GM18909 (cell line): ENCODE data around the gene AHRR.
A peak's percentile ranks its signal among the peaks of the same experiment; 100 is the strongest.
"Not testable (repeated sequence)": the region's sequence is repeated elsewhere in the genome, so short reads cannot be mapped to it uniquely, and the experiment has no call there.

Source experiments
- ATAC-seq: cut with Tn5 transposase; IDR thresholded peaks from one replicate; pipeline ENCODE4 v1.9.1; 2021; ENCODE audit warnings: mild to moderate bottlenecking; ENCODE audit not compliant: unreplicated experiment, poor library complexity

The AHRR gene

DNA sequence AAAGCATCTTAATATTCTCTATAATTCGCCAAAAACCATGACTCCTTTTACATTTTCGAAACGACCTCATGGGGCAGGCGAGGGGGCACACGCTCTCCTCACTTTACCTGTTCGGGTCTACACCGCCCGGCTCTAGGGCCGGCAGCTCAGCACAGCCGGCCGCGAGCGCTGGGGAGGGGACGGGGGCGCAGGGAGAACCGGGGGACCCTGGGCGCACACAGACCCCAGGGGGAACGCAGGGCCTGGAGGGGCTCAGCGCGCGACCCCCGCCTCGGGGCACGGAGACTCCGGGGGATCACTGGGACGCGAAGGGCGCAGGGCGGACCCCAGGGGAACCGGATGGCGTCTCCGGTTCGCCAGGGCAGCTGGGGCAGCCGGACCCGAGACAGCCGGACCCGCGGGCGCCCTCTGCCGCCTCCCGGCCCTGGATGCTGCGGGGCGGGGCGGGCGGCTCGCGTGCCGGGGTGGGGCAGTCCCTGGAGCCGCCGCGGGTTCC, at the start of gene AHRR:
TSS of gene AHRR (plus strand) at position 485 of the 496 bp plus-strand sequence. CDS start 22,189 bp downstream, outside the sequence.
- ATAC-seq = peak; percentile 42

DNA sequence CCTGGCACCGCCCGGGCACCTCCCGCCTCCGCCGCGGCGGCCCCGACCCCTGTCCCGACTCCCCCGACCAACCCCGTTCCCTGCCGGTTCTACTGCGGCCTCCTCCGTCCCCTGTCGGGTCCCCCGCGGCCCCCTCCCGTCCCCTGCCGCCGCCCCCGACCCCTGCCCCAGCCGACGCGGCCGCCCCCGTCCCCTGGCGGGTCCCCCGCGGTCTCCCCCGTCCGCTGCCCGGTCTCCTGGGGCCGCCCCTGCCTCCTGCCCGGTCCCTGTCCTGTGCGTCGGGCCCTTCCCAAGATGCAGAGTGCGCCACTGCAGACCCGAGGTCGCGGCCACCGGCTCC, 49.7 kb upstream of the AHRR start:
- ATAC-seq = peak; percentile 21

DNA sequence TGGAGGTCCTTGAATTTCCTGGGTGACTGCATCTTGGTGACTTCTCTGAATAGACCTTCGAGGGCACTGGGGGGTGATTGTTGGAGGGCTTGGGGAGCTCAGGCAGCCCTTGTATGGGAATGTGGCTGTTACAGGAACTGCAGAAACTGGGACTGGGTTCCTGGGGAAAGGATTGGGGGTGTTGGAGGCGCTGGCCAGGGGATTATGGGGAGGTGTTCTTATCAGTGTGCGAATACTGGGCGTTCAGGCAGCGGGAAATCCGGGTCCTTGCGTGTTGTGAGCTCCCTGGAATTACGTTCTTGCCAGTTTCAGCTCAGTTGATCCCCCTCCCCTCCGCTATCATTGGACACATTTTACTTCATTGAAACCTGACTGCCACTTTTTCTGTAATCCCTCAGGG, 48.4 kb upstream of the AHRR start:
- not testable (repeated sequence) for ATAC-seq

DNA sequence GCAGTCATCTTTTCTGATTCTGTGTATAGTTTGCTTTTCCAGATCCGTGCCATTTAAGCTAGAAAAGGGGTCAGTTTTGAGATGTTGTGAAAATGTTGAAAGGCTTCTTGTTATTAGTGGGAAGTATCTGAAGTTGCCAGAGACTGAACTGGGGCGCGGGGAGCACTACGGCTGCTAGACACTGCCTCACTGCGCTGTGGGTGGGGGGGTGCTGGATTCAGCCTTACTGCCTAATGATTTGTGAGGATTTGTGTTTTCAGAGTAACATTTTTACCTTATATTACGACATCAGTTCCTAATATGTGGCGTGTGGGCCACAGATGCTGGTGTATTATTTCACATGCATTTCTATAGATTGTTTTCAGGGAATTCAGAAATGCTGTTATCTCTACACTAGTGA, 48.0 kb upstream of the AHRR start:
- ATAC-seq = not testable (repeated sequence)

DNA sequence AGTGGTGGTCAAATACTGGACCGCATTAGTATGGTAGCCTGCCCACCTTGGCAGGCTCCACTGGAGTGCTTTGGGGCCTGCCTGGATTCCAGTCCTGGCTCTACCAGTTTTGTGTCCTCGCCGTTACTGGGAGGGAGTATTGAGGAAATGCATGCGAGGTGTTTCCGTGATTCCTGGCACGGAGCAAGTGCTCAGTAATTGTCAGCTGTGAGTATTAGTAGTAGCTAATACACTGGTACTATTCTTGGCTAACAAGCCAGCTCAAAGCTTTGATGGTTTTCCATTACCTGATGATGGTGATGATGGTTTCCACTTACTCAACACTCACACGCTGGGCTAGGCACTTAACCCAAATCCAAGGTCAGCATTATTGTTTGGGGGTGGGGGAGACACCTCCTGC, 47.2 kb upstream of the AHRR start:
- not testable (repeated sequence) for ATAC-seq

DNA sequence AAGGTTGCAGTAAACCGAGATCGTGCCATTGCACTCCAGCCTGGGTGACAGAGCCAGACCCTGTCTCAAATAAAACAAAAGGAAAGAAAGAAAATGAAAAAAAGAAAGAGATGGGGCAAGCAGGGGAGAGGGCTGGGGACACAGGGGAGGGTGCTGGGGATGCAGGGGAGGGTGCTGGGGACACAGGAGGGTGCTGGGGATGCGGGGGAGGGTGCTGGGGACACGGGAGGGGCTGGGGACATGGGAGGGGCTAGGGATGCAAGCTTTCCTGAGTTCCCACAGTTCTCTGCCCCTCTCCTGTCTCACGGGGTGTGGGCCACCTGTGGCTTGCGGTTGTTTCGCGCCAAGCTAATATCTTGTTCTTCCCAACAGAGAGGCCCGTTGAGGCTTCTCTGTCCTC, 42.9 kb upstream of the AHRR start:
- ATAC-seq = no peak

DNA sequence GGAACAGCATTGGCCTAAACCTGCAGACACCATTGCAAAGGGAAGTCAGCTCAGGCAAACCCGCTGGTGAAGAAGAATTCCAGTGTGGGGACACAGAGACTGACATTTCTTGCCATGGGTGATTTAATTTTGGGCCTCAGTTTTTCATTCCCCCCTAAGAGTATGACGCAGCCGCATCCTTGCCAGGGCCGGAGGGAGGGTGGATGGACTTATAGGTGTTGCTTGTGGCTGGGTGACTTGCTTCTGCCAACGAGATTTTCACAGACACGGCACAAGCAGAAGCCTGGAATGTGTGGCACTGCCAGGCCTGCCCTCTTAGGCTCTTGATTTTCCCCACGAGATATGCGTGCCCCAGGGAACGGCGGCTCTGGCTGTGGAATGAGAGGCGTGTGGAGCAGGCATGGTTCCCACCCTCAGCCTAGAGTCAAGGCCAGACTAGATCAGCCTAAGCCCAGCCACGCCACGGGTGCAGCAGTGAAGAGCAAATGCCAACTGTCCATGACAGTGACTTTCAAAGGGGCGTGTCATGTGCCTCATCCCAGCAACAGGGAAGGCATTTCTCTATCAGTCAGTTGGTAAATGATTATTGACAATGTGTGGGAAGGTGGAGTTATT, 42.4 kb upstream of the AHRR start:
- not testable (repeated sequence) for ATAC-seq

DNA sequence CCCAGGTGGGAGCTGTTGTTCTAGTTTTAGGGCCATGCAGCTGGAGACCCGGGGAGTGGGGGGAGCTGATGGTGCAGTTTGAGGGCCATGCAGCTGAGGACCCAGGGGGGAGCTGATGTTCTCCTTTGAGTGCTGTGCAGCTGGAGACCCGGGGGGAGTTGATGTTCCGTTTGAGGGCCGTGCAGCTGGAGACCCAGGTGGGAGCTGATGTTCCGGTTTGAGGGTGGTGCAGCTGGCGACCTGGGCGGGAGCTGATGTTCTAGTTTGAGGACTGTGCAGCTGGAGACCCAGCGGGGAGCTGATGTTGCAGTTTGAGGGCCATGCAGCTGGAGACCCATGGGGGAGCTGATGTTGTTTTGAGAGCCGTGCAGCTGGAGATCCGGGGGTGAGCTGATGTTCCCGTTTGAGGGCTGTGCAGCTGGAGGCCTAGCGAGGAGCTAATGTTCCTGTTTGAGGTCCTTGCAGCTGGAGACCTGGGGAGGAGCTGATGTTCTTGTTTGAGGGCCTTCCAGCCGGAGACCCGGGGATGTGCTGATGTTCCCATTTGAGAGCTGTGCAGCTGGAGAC, 35.4 kb upstream of the AHRR start:
- ATAC-seq = no peak

DNA sequence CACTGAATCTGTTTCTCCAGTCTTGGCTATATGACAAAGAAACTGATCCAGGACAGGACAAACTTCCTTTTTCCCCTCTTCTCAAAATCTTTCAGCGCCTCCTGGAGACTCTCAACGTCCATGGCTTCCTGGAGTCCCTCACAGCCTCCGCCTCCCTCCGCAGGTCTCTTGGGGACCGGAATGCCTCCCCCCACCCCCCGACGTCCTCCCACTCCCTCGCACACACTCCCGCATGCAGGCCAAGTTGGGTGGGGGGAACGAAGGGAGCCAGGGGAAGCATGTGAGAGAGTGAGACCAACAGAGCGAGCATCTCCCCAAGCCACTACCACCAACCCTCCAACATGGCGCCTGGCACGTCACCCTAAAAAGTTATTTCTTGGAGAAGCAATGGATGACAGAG, 31.3 kb upstream of the AHRR start:
- not testable (repeated sequence) for ATAC-seq

DNA sequence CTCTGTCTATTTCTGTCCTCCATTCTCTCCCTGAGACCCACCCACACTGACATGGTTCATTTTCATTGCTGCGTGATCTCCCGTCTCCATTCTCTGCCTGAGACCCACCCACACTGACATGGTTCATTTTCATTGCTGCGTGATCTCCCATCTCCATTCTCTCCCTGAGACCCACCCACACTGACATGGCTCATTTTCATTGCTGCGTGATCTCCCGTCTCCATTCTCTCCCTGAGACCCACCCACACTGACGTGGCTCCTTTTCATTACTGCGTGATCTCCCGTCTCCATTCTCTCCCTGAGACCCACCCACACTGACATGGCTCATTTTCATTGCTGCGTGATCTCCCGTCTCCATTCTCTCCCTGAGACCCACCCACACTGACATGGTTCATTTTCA, 30.2 kb upstream of the AHRR start:
- ATAC-seq = not testable (repeated sequence)

DNA sequence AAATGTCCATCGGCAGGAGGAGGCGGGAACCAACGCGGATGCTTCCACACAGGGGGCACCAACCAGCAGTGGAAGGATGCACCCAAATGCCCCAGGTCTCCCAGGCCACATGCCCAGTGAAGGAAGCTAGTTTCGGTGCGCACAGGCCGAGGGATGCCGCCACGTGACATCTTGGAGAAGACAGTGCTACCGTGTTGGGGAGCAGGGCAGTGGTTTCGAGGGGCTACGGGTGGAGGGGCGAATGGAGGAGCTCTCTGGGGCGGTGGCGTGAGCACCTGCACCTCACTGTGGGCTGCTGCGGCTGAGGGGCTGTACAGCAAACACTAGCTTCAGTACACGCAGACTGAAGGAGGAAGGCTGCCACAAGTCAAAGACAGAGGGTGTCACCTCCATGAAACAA, 26.7 kb upstream of the AHRR start:
- not testable (repeated sequence) for ATAC-seq

DNA sequence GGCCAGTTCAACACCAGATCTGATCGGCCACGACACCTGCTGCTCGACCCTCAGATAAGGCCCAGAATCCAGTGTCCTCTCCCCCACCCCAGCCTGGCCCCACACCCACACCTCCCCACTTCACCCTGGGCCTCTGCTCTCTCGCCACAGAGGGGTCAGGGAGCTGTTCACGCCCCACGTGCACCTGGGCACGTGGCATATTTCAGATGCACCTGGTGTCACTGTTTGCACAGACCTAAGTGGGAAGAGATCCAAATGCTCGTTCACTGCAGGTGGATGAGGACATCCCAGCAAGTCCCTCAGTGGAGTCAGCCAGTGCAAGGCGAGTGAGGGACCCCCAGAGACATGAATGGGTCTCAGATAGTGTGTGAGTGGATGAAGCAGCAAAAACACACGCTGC, 25.3 kb upstream of the AHRR start:
- not testable (repeated sequence) for ATAC-seq

DNA sequence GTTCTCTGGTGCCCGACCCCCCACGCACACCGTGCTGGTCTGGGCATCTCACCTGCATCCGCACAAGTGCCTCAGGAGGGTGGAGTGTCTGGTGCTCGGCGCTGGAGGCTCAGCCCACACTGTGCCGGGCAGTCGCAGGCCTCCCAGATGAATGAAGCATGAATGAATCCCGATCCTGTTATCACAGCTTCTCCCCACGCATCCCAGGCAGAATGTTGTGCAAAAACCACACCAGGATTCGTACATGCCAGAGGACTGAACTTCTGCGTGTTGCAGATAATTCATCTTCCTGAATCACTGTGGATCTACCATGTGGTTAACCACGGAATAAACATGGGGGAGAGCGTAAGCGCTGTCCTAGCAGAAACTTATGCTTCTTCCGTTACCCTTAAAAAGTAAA, 24.6 kb upstream of the AHRR start:
- not testable (repeated sequence) for ATAC-seq

DNA sequence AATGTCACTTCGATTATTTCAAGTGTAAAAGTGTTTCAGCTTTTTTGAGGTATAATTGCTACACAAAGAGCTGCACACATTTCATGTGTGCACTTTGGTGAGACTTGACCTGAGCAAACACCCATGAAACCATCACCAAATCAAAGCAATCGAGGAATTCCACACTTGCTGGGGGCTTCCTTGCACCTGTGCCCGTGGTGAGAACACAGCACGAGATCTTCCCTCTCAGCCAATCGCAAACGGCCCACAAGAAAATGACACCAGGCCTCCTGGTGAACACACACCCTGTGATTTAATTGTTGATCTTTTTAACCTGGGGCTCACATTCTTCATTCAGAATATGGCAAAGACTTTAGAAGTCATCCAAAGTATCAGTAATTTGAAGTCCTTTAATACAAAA, 24.1 kb upstream of the AHRR start:
- ATAC-seq = not testable (repeated sequence)

DNA sequence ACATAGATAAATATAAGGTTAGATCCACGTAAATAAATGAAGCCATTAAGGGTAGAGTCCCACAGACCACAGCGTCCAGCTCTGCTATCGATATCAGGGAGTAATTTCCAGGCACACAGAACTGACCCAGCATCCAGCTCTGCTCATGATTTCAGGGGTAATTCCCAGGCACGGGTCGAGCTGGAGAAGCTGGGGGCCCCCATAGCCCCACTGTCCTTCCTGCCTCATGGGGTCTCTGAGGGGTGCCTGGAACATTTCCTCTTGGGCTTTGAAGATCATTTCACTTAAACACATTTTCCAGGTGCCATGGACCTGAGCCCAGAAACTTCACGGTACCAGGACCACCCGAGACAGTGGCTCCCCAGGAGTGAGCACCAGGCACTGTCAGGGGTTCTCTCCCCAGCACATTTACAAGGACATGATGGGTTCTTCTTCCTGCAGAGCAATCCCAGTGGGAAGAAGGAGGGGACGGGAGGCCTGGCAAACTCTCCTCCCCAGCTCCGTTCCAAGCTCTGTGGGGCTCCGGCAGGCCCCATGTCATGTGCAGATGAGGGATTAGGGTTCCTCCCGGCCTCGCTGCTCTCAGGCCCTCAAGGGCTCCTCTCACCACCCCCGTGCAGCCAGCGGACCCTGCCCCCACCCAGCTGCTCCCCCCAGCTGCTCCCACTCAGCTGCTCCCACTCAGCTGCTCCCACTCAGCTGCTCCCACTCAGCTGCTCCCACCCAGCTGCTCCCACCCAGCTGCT, 23.4 kb upstream of the AHRR start:
- not testable (repeated sequence) for ATAC-seq

DNA sequence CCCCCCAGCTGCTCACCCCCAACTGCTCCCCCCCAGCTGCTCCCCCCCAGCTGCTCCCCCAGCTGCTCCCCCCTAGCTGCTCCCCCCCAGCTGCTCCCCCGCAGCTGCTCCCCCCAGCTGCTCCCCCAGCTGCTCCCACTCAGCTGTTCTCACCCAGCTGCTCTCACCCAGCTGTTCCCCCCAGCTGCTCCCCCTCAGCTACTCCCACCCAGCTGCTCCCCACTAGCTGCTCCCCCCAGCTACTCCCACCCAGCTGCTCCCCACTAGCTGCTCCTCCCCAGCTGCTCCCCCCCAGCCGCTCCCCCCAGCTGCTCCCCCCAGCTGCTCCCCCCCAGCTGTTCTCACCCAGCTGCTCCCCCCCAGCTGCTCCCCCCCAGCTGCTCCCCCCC, 22.8 kb upstream of the AHRR start:
- ATAC-seq = no peak

DNA sequence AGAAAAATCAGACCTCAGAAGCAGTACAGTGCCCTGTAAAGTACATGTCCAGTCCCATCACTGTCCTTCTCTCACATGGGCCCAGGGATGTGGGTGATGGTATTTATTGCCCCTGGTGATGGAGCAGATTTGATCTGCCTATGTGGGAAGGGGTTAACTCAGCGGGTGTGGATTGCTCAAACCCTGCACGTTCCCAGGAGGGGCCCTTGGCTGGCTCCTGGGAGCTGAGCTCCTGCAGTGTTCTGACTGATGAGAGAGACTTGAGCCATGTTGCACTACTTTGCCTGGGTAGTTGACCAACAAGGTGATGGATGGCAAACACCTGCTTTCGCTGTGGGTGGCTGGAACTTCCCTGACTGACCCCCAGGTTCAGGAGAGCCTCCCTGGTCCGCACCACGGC, 21.6 kb upstream of the AHRR start:
- ATAC-seq = not testable (repeated sequence)

DNA sequence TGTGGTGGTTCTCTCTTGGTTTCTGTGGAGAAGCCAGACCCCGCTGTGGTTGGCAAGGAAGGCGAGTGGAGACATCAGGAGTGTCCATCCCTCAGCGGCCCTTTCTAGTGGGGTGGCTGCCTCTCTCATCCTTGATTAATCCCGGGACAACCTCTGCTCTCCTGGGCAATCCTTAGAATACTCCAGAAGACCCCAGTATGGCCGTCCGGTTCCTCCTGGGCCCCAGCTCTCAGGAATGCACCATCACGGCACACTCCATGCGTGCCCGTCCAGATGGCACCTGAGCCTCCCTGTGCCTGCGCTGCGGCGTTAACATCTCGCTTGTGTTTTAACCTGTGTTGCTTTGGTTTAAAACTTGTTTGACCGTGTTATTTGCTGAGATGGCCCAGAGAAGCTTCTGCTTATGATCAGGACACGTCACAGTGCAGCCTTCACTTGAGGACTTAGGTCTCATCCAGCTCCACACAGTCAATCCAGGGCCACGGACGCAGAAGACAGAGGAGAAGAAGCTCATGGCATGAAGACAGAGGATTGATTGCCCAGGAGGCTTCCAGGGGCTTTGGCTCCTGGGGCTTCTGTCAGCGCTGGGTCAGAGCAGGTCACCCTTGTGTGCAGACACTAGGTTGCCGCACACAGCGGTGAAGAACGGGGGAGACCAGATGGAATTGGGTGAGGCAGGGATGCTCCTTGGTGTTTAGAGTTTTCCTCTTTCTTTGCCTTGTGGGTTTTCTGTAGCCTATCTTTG, 20.7 kb upstream of the AHRR start:
- ATAC-seq = not testable (repeated sequence)

DNA sequence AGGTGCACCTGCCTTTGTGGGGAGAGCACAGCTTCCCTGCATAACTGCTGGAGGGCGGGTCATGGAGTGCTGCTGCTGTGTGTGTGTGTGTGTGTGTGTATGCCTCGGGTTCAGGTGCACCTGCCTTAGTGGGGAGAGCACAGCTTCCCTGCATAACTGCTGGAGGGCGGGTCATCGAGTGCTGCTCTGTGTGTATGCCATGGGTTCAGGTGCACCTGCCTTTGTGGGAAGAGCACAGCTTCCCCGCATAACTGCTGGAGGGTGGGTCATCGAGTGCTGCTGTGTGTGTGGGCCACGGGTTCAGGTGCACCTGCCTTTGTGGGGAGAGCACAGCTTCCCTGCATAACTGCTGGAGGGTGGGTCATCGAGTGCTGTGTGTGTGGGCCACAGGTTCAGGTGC, 19.1 kb upstream of the AHRR start:
- not testable (repeated sequence) for ATAC-seq

DNA sequence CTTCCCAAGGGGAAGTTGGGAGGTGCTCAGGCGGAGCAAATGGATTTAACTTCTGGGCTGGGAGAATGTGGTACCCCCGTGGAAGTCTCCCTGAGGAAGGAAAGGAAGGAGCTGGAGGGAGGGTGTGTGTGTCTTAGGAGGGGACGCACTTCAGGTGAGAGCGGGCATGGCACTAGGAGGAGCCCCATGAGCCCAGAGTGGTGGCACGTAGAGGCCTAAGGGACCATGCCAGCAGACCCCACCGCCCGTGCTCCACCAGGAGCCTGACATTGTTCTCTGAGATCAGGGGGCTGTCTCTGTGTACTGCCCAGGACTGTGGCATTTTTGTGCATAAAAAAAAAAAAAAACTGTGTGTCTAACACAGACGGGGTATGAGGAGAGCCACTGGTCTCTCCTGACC, 18.5 kb upstream of the AHRR start:
- ATAC-seq = no peak

DNA sequence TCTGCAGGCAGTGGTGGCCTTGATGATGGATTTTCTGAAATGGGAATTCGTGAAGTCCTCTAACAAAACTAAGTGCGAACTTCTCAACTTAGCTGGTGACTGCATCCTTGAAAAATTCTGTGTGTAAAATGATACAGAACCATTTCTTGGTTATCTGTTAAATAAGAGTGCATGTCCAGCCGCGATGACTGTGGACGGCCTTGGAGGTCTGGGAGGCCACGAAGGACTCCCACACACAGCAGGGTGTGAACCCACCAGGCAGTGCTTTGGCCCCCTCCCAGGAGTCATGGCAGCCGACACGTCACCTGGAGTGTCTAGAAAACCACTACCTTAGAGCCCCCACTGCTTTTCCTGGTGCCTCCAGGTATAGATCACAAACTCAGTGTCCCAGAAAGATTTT, 17.8 kb upstream of the AHRR start:
- not testable (repeated sequence) for ATAC-seq
